GM12878 (cell line): ENCODE results near the gene CAMKK1. TPM values are rescaled to one million over a fixed set of nuclear protein-coding genes. Genes with fewer than 3 reads are reported as not detected.

Source experiments
- ATAC-seq: fragments of 200-7000 bp; cut with Tn5 transposase; 3 replicates; pipeline ENCODE4 v1.9.1; 2020; ENCODE audit warnings: mild to moderate bottlenecking, moderate library complexity
- BruUV-seq: library from RNA; stranded (reverse); fragments of 400-500 nt; replicated peaks from 2 replicates; lab custom pipeline; 2021; lab: Mats Ljungman, UMichigan
- CTCF ChIA-PET: fragments of 300-600 bp; sonication (Branson Sonifier 250); formaldehyde crosslinking; extraction: SDS; loops from one replicate; lab custom pipeline; 2021; ENCODE audit warnings: inconsistent platforms; lab: Yijun Ruan, JAX
- POLR2A ChIA-PET: fragments of 350-600 bp; formaldehyde crosslinking; extraction: SDS; loops from one replicate; lab custom pipeline; 2021; ENCODE audit warnings: inconsistent platforms; lab: Charles Lee
- RAD21 ChIA-PET: fragments of 300-600 bp; sonication (Branson Sonifier 250); formaldehyde crosslinking; loops from one replicate; lab custom pipeline; 2023; ENCODE audit warnings: antibody characterized with exemption; ENCODE audit not compliant: unreplicated experiment; lab: Charles Lee
- SMC1A ChIA-PET: fragments of 300-600 bp; sonication (Branson Sonifier 250); formaldehyde crosslinking; loops from one replicate; lab custom pipeline; 2023; ENCODE audit not compliant: unreplicated experiment, uncharacterized antibody; lab: Charles Lee
- DNase-seq: peaks from one replicate; pipeline ENCODE4 v3.0.0-alpha.2; 2011; ENCODE audit warnings: low read depth, low spot score
- FAIRE-seq: peaks from 3 replicates; lab custom pipeline; 2011; peaks lifted over from hg19 to GRCh38; lab: Jason Lieb, UNC
- H2AFZ ChIP-seq: 2 replicates; pipeline ENCODE4 v1.6.0; 2011; ENCODE audit warnings: low read depth, low read length, control low read depth; ENCODE audit not compliant: control insufficient read depth
- H3K27ac ChIP-seq: 2 replicates; pipeline ENCODE4 v1.5.1; 2011; ENCODE audit warnings: control low read depth; ENCODE audit not compliant: control insufficient read depth, insufficient read depth
- H3K27me3 ChIP-seq, 2 experiments: replicated peaks in 1 of 2; 2 replicates each; pipeline versions ENCODE4 v1.6.0 to v1.6.1; 2011; ENCODE audit warnings: low read length in 1 of 2; ENCODE audit not compliant: control insufficient read depth in 2 of 2, insufficient read depth in 2 of 2
- H3K36me3 ChIP-seq, 2 experiments: 2 replicates each; pipeline ENCODE4 v1.5.1; 2011; ENCODE audit warnings: low read length in 1 of 2; ENCODE audit not compliant: control insufficient read depth in 2 of 2, insufficient read depth in 2 of 2
- H3K4me1 ChIP-seq: 2 replicates; pipeline ENCODE4 v1.6.1; 2011; ENCODE audit warnings: mild to moderate bottlenecking, low read length, moderate library complexity, mixed read lengths; ENCODE audit not compliant: control insufficient read depth, insufficient read depth
- H3K4me2 ChIP-seq: 2 replicates; pipeline ENCODE4 v1.6.0; 2011; ENCODE audit warnings: control low read depth; ENCODE audit not compliant: control insufficient read depth, insufficient read depth
- H3K4me3 ChIP-seq: fragments of 200-600 bp; sonication (generic); 2 replicates; pipeline ENCODE4 v1.5.1; 2016
- H3K79me2 ChIP-seq: 2 replicates; pipeline ENCODE4 v1.6.0; 2011; ENCODE audit warnings: low read length; ENCODE audit not compliant: control insufficient read depth, insufficient read depth
- H3K9ac ChIP-seq: 2 replicates; pipeline ENCODE4 v1.8.0; 2011; ENCODE audit warnings: low read length, control low read depth, mixed read lengths; ENCODE audit not compliant: control insufficient read depth, insufficient read depth
- H3K9me3 ChIP-seq: replicated peaks from 3 replicates; pipeline ENCODE4 v1.5.1; 2011; ENCODE audit warnings: mild to moderate bottlenecking, low read length; ENCODE audit not compliant: control insufficient read depth, insufficient read depth
- H4K20me1 ChIP-seq: 2 replicates; pipeline ENCODE4 v1.6.0; 2011; ENCODE audit not compliant: control insufficient read depth, insufficient read depth
- ASH2L ChIP-seq: fragments of 300-600, 200-600 bp; sonication (generic); IDR thresholded peaks from 2 replicates; pipeline ENCODE4 v1.6.1; 2017; ENCODE audit warnings: low read depth, mild to moderate bottlenecking, borderline replicate concordance
- ATF3 ChIP-seq: IDR thresholded peaks from 2 replicates; pipeline ENCODE4 v1.6.1; 2011; ENCODE audit warnings: low read depth, mild to moderate bottlenecking, low read length, moderate library complexity, borderline replicate concordance; ENCODE audit errors: extremely low read depth
- KLF5 ChIP-seq: fragments of 450-650 bp; IDR thresholded peaks from 2 replicates; pipeline ENCODE4 v1.6.1; 2014; ENCODE audit warnings: mild to moderate bottlenecking; ENCODE audit not compliant: partially characterized antibody
- PRDM15 ChIP-seq: fragments of 450-650 bp; formaldehyde crosslinking; IDR thresholded peaks from 2 replicates; pipeline ENCODE4 v1.4.0; 2020; ENCODE audit warnings: mild to moderate bottlenecking, moderate library complexity
- SKIL ChIP-seq: fragments of 450-650 bp; IDR thresholded peaks from 2 replicates; pipeline ENCODE4 v1.6.1; 2017; ENCODE audit warnings: mild to moderate bottlenecking, low read depth, inconsistent platforms; ENCODE audit not compliant: poor library complexity, severe bottlenecking
- SMARCA5 ChIP-seq: fragments of 450-650 bp; IDR thresholded peaks from 2 replicates; pipeline ENCODE4 v1.6.1; 2017; ENCODE audit warnings: mild to moderate bottlenecking
- SUPT20H ChIP-seq: IDR thresholded peaks from 2 replicates; pipeline ENCODE4 v1.6.1; 2011; ENCODE audit warnings: low read depth, mild to moderate bottlenecking, low read length, moderate library complexity, borderline replicate concordance; ENCODE audit not compliant: control insufficient read depth
- YY1 ChIP-seq: IDR thresholded peaks from 2 replicates; pipeline ENCODE4 v1.6.1; 2011; ENCODE audit warnings: low read depth, mild to moderate bottlenecking, low read length
- ZNF217 ChIP-seq: fragments of 450-650 bp; IDR thresholded peaks from 2 replicates; pipeline ENCODE4 v1.6.1; 2017; ENCODE audit warnings: antibody characterized with exemption, mild to moderate bottlenecking
- WGBS: methylation state at CpG from one replicate; pipeline ENCODE4 v1.1.6; 2016; ENCODE audit warnings: low lambda C conversion rate; ENCODE audit not compliant: insufficient replicate concordance, insufficient coverage; ENCODE audit errors: missing lambda C conversion rate; 5-methylcytosine and 5-hydroxymethylcytosine counted together
- in situ Hi-C: fragments of 300-500 bp; cut with MboI; formaldehyde crosslinking; loops from 9 replicates; pipeline ENCODE4 v1.14.3; 2018; ENCODE audit warnings: mixed read lengths
- intact Hi-C: fragments of 100-400 bp; cut with micrococcal nuclease; formaldehyde crosslinking; loops from one replicate; pipeline ENCODE4 v1.14.2; 2022; ENCODE audit not compliant: unreplicated experiment
- polyA plus RNA-seq, 11 experiments: library from polyadenylated mRNA; depleted of rRNA in 4 of 11; unstranded in 6 of 11; stranded (reverse) in 5 of 11; fragments of >200 nt; fragmentation: Nextera tagmentation in 4 of 11; fragmentation: Illumina TruSeq in 1 of 11; extraction: Ambion mirVana in 4 of 11; extraction: Trizol in 1 of 11; gene quantifications; 1 replicate in 1 of 11; 2 replicates in 10 of 11; pipeline versions ENCODE4 v1.2.1 to v1.2.3, GENCODE V29; 2011 to 2016; ENCODE audit warnings: inconsistent platforms in 2 of 11, missing spikeins in 2 of 11, low read depth in 1 of 11
- total RNA-seq, 4 experiments: library from RNA; depleted of rRNA in 3 of 4; stranded (reverse); fragments of >200 nt in 3 of 4; fragmentation: Illumina TruSeq in 1 of 4; extraction: Trizol in 1 of 4; gene quantifications; 2 replicates each; pipeline versions ENCODE4 v1.2.1 to v1.2.3, GENCODE V29; 2013 to 2021
- TF ChIP-seq, protein P1 (sequence below): IDR thresholded peaks from 2 replicates; pipeline ENCODE4 v1.6.1; 2011; ENCODE audit warnings: mild to moderate bottlenecking, low read depth, low read length, moderate library complexity; ENCODE audit not compliant: insufficient replicate concordance
- TF ChIP-seq, protein P2 (sequence below): fragments of 450-650 bp; IDR thresholded peaks from 2 replicates; pipeline ENCODE4 v1.6.1; 2016; ENCODE audit warnings: mild to moderate bottlenecking

CAMKK1 gene
- total and polyA plus RNA-seq, 10 of the 15 experiments (the other 5 are each of a cell fraction or from before 2014, with no cell fraction given), result 0.06 to 0.84 (median 0.37) TPM

DNA sequence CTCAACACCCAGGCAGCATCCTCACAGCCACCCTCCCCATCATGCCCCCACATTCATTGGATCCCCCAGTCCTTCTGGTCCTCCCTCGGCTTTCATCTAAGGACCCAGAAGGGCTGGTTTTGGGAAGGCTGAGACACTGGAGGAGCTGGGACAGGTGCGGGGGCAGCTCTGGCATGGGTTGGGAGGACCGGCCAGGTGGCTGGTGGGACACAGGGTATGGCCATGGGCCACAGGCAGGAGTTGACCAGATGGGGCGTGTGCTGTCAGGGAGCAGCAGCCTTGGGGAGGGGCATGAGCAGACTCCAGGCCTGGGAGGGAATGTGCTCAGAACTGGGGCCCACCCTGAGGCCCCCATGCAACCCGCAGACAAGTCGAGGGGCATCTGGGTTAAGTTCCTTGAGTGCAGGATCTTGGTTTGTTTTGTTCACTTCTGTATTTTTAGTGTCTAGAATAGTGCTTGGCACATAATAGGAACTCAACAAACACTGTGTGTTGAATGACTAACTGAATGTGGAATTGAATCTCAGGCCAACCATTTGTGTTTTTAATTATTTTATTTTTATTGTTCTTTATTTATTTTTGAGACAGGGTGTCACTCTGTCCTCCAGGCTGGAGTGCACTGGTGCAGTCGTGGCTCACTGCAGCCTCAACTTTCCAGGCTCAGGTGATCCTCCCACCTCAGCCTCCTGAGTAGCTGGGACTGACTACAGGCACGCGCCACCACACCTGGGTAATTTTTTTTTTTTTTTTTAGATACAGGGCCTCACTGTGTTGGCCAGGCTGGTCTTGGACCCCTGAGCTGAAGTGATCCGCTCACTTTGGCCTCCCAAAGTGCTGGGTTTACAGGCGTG, 17.8 kb upstream of the CAMKK1 start:
- H3K9ac ChIP-seq, result peak overlapping the region; percentile 59
- ChIA-PET CTCF (interaction anchor here (0.6 to 7.7 kb wide), 7 partner anchors 8 to 466 kb away, joined by 3 to 119 read pairs (median 6); no protein-coding TSS in a partner anchor), POLR2A (interaction anchor here (0.7 to 1.6 kb wide), 7 partner anchors 14 to 1506 kb away, joined by 3 to 9 read pairs (median 4); partner anchors contain the start of genes CAMKK1 and SHPK), SMC1A (interaction anchor here (1.0 to 4.5 kb wide), 5 partner anchors 11 to 199 kb away, joined by 3 to 45 read pairs (median 3); partner anchors contain the start of gene NCBP3), RAD21 (interaction anchor here (0.6 to 4.4 kb wide), 8 partner anchors 18 to 172 kb away, joined by 3 to 51 read pairs (median 4); partner anchors contain the start of gene CAMKK1)
- H3K4me1 ChIP-seq, result peaks cover 38% of the 10 kb centered on the region
- no peak for ATAC-seq
- H2AFZ ChIP-seq, result peak overlapping the region; percentile 29
- no peaks in the 10 kb centered on the region for H3K36me3 ChIP-seq
- H3K4me2 ChIP-seq, result peak overlapping the region; percentile 63
- no TSS peak for BruUV-seq
- no peaks in the 10 kb centered on the region; the same call in 2 of the 3 replicates for H3K9me3 ChIP-seq
- WGBS, result 56% methylated on average over 11 of the region's 11 CpGs
- H3K79me2 ChIP-seq, result peaks cover 12% of the 10 kb centered on the region
- no peaks in the 10 kb centered on the region for H4K20me1 ChIP-seq
- intact Hi-C loops (loop anchor here (5.0 kb wide), 1 partner anchor 52 kb away; the partner anchor contains the start of gene ATP2A3), in situ Hi-C loops (loop anchor here (5.0 kb wide), 1 partner anchor 97 kb away; no protein-coding TSS in a partner anchor)
- H3K4me3 ChIP-seq, result no peak overlapping the region
- no peak for DNase-seq
- no peaks in the 10 kb centered on the region for H3K27me3 ChIP-seq
- H3K27ac ChIP-seq, result peak overlapping the region; percentile 66
- no peak for FAIRE-seq
- no peak for TF ChIP-seq SKIL
- no peak for TF ChIP-seq ATF3
- no peak for TF ChIP-seq SUPT20H
- TF ChIP-seq, protein P1, sequence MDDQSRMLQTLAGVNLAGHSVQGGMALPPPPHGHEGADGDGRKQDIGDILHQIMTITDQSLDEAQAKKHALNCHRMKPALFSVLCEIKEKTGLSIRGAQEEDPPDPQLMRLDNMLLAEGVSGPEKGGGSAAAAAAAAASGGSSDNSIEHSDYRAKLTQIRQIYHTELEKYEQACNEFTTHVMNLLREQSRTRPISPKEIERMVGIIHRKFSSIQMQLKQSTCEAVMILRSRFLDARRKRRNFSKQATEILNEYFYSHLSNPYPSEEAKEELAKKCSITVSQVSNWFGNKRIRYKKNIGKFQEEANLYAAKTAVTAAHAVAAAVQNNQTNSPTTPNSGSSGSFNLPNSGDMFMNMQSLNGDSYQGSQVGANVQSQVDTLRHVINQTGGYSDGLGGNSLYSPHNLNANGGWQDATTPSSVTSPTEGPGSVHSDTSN, result no peak
- TF ChIP-seq KLF5, result peak; percentile 46
- TF ChIP-seq PRDM15 (CRISPR knock-in tag), result no peak
- no peak for TF ChIP-seq ASH2L
- TF ChIP-seq ZNF217, result 0 out of 2 replicates have a peak, but pooled peaks have one; percentile 43
- TF ChIP-seq, protein P2, sequence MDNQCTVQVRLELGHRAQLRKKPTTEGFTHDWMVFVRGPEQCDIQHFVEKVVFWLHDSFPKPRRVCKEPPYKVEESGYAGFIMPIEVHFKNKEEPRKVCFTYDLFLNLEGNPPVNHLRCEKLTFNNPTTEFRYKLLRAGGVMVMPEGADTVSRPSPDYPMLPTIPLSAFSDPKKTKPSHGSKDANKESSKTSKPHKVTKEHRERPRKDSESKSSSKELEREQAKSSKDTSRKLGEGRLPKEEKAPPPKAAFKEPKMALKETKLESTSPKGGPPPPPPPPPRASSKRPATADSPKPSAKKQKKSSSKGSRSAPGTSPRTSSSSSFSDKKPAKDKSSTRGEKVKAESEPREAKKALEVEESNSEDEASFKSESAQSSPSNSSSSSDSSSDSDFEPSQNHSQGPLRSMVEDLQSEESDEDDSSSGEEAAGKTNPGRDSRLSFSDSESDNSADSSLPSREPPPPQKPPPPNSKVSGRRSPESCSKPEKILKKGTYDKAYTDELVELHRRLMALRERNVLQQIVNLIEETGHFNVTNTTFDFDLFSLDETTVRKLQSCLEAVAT, result peak; percentile 84
- 0 out of 2 replicates have a peak, but pooled peaks have one; percentile 19 for TF ChIP-seq YY1
- peak; percentile 80; the same call in 1 of the 2 replicates for TF ChIP-seq SMARCA5
